GM12878 (cell line): ENCODE data around the gene MAP4K2. TPM values are rescaled to one million over a fixed set of nuclear protein-coding genes. Genes with fewer than 3 reads are reported as not detected.

ENCODE experiments used
- ATAC-seq: fragments of 200-7000 bp; cut with Tn5 transposase; 3 replicates; pipeline ENCODE4 v1.9.1; 2020; ENCODE audit warnings: mild to moderate bottlenecking, moderate library complexity
- BruUV-seq: library from RNA; stranded (reverse); fragments of 400-500 nt; replicated peaks from 2 replicates; lab custom pipeline; 2021; lab: Mats Ljungman, UMichigan
- CTCF ChIA-PET: fragments of 300-600 bp; sonication (Branson Sonifier 250); formaldehyde crosslinking; extraction: SDS; loops from one replicate; lab custom pipeline; 2021; ENCODE audit warnings: inconsistent platforms; lab: Yijun Ruan, JAX
- POLR2A ChIA-PET: fragments of 350-600 bp; formaldehyde crosslinking; extraction: SDS; loops from one replicate; lab custom pipeline; 2021; ENCODE audit warnings: inconsistent platforms; lab: Charles Lee
- RAD21 ChIA-PET: fragments of 300-600 bp; sonication (Branson Sonifier 250); formaldehyde crosslinking; loops from one replicate; lab custom pipeline; 2023; ENCODE audit warnings: antibody characterized with exemption; ENCODE audit not compliant: unreplicated experiment; lab: Charles Lee
- SMC1A ChIA-PET: fragments of 300-600 bp; sonication (Branson Sonifier 250); formaldehyde crosslinking; loops from one replicate; lab custom pipeline; 2023; ENCODE audit not compliant: unreplicated experiment, uncharacterized antibody; lab: Charles Lee
- DNase-seq: peaks from one replicate; pipeline ENCODE4 v3.0.0-alpha.2; 2011; ENCODE audit warnings: low read depth, low spot score
- FAIRE-seq: peaks from 3 replicates; lab custom pipeline; 2011; peaks lifted over from hg19 to GRCh38; lab: Jason Lieb, UNC
- H2AFZ ChIP-seq: 2 replicates; pipeline ENCODE4 v1.6.0; 2011; ENCODE audit warnings: low read depth, low read length, control low read depth; ENCODE audit not compliant: control insufficient read depth
- H3K27ac ChIP-seq: 2 replicates; pipeline ENCODE4 v1.5.1; 2011; ENCODE audit warnings: control low read depth; ENCODE audit not compliant: control insufficient read depth, insufficient read depth
- H3K27me3 ChIP-seq, 2 experiments: replicated peaks in 1 of 2; 2 replicates each; pipeline versions ENCODE4 v1.6.0 to v1.6.1; 2011; ENCODE audit warnings: low read length in 1 of 2; ENCODE audit not compliant: control insufficient read depth in 2 of 2, insufficient read depth in 2 of 2
- H3K36me3 ChIP-seq, 2 experiments: 2 replicates each; pipeline ENCODE4 v1.5.1; 2011; ENCODE audit warnings: low read length in 1 of 2; ENCODE audit not compliant: control insufficient read depth in 2 of 2, insufficient read depth in 2 of 2
- H3K4me1 ChIP-seq: 2 replicates; pipeline ENCODE4 v1.6.1; 2011; ENCODE audit warnings: mild to moderate bottlenecking, low read length, moderate library complexity, mixed read lengths; ENCODE audit not compliant: control insufficient read depth, insufficient read depth
- H3K4me2 ChIP-seq: 2 replicates; pipeline ENCODE4 v1.6.0; 2011; ENCODE audit warnings: control low read depth; ENCODE audit not compliant: control insufficient read depth, insufficient read depth
- H3K4me3 ChIP-seq: fragments of 200-600 bp; sonication (generic); 2 replicates; pipeline ENCODE4 v1.5.1; 2016
- H3K79me2 ChIP-seq: 2 replicates; pipeline ENCODE4 v1.6.0; 2011; ENCODE audit warnings: low read length; ENCODE audit not compliant: control insufficient read depth, insufficient read depth
- H3K9ac ChIP-seq: 2 replicates; pipeline ENCODE4 v1.8.0; 2011; ENCODE audit warnings: low read length, control low read depth, mixed read lengths; ENCODE audit not compliant: control insufficient read depth, insufficient read depth
- H3K9me3 ChIP-seq: replicated peaks from 3 replicates; pipeline ENCODE4 v1.5.1; 2011; ENCODE audit warnings: mild to moderate bottlenecking, low read length; ENCODE audit not compliant: control insufficient read depth, insufficient read depth
- H4K20me1 ChIP-seq: 2 replicates; pipeline ENCODE4 v1.6.0; 2011; ENCODE audit not compliant: control insufficient read depth, insufficient read depth
- BHLHE40 ChIP-seq, 2 experiments: fragments of 450-650 bp in 1 of 2; IDR thresholded peaks; 2 replicates each; pipeline ENCODE4 v1.6.1; 2011 to 2017; ENCODE audit warnings: low read depth in 2 of 2, borderline replicate concordance in 1 of 2, improper control_type of control experiment in 1 of 2, low read length in 1 of 2, mild to moderate bottlenecking in 1 of 2
- CEBPB ChIP-seq, 2 experiments: fragments of 150-350 bp in 1 of 2; IDR thresholded peaks; 2 replicates each; pipeline ENCODE4 v1.6.1; 2012 to 2014; ENCODE audit warnings: low read depth in 2 of 2, low read length in 2 of 2, borderline replicate concordance in 1 of 2, inconsistent platforms in 1 of 2
- EZH2 ChIP-seq: IDR thresholded peaks from 2 replicates; pipeline ENCODE4 v1.6.1; 2012; ENCODE audit warnings: low read depth, mild to moderate bottlenecking, control low read depth, inconsistent platforms, low read length, borderline replicate concordance; ENCODE audit not compliant: control insufficient read depth
- FOXK2 ChIP-seq: fragments of 450-650 bp; IDR thresholded peaks from 2 replicates; pipeline ENCODE4 v1.6.1; 2017; ENCODE audit warnings: mild to moderate bottlenecking, moderate library complexity
- GABPA ChIP-seq: IDR thresholded peaks from 2 replicates; pipeline ENCODE4 v1.6.1; 2014; ENCODE audit warnings: antibody characterized with exemption, low read depth, mild to moderate bottlenecking, inconsistent platforms
- NR2F1 ChIP-seq: fragments of 450-650 bp; conservative IDR thresholded peaks from 2 replicates; pipeline ENCODE4 v1.6.1; 2017; ENCODE audit warnings: mild to moderate bottlenecking
- POLR2A ChIP-seq: IDR thresholded peaks from 2 replicates; pipeline ENCODE4 v1.6.1; 2011; ENCODE audit warnings: low read depth, mild to moderate bottlenecking, low read length
- SMARCA5 ChIP-seq: fragments of 450-650 bp; IDR thresholded peaks from 2 replicates; pipeline ENCODE4 v1.6.1; 2017; ENCODE audit warnings: mild to moderate bottlenecking
- SPI1 ChIP-seq: IDR thresholded peaks from 2 replicates; pipeline ENCODE4 v1.6.1; 2011; ENCODE audit warnings: low read depth, mild to moderate bottlenecking, low read length, moderate library complexity, borderline replicate concordance; ENCODE audit not compliant: insufficient read depth
- SRF ChIP-seq, 2 experiments: IDR thresholded peaks; 2 replicates each; pipeline ENCODE4 v1.6.1; 2011; ENCODE audit warnings: low read depth in 2 of 2, low read length in 2 of 2, mild to moderate bottlenecking in 1 of 2, moderate library complexity in 1 of 2
- ZZZ3 ChIP-seq: IDR thresholded peaks from 2 replicates; pipeline ENCODE4 v1.6.1; 2011; ENCODE audit warnings: low read depth; ENCODE audit not compliant: control insufficient read depth, insufficient read length
- WGBS: methylation state at CpG from one replicate; pipeline ENCODE4 v1.1.6; 2016; ENCODE audit warnings: low lambda C conversion rate; ENCODE audit not compliant: insufficient replicate concordance, insufficient coverage; ENCODE audit errors: missing lambda C conversion rate; 5-methylcytosine and 5-hydroxymethylcytosine counted together
- in situ Hi-C: fragments of 300-500 bp; cut with MboI; formaldehyde crosslinking; loops from 9 replicates; pipeline ENCODE4 v1.14.3; 2018; ENCODE audit warnings: mixed read lengths
- intact Hi-C: fragments of 100-400 bp; cut with micrococcal nuclease; formaldehyde crosslinking; loops from one replicate; pipeline ENCODE4 v1.14.2; 2022; ENCODE audit not compliant: unreplicated experiment
- polyA plus RNA-seq, 11 experiments: library from polyadenylated mRNA; depleted of rRNA in 4 of 11; unstranded in 6 of 11; stranded (reverse) in 5 of 11; fragments of >200 nt; fragmentation: Nextera tagmentation in 4 of 11; fragmentation: Illumina TruSeq in 1 of 11; extraction: Ambion mirVana in 4 of 11; extraction: Trizol in 1 of 11; gene quantifications; 1 replicate in 1 of 11; 2 replicates in 10 of 11; pipeline versions ENCODE4 v1.2.1 to v1.2.3, GENCODE V29; 2011 to 2016; ENCODE audit warnings: inconsistent platforms in 2 of 11, missing spikeins in 2 of 11, low read depth in 1 of 11
- total RNA-seq, 4 experiments: library from RNA; depleted of rRNA in 3 of 4; stranded (reverse); fragments of >200 nt in 3 of 4; fragmentation: Illumina TruSeq in 1 of 4; extraction: Trizol in 1 of 4; gene quantifications; 2 replicates each; pipeline versions ENCODE4 v1.2.1 to v1.2.3, GENCODE V29; 2013 to 2021
- TF ChIP-seq, protein P1 (sequence below): fragments of 450-650 bp; IDR thresholded peaks from 2 replicates; pipeline ENCODE4 v1.6.1; 2016; ENCODE audit warnings: mild to moderate bottlenecking
- TF ChIP-seq, protein P2 (sequence below): fragments of 450-650 bp; formaldehyde crosslinking; IDR thresholded peaks from 2 replicates; pipeline ENCODE4 v1.5.0; 2022; ENCODE audit warnings: mild to moderate bottlenecking, missing genetic modification characterization

MAP4K2 gene
- total and polyA plus RNA-seq, 10 of the 15 experiments (the other 5 are each of a cell fraction or from before 2014, with no cell fraction given) = 0.98 to 78.1 (median 48.9) TPM

DNA sequence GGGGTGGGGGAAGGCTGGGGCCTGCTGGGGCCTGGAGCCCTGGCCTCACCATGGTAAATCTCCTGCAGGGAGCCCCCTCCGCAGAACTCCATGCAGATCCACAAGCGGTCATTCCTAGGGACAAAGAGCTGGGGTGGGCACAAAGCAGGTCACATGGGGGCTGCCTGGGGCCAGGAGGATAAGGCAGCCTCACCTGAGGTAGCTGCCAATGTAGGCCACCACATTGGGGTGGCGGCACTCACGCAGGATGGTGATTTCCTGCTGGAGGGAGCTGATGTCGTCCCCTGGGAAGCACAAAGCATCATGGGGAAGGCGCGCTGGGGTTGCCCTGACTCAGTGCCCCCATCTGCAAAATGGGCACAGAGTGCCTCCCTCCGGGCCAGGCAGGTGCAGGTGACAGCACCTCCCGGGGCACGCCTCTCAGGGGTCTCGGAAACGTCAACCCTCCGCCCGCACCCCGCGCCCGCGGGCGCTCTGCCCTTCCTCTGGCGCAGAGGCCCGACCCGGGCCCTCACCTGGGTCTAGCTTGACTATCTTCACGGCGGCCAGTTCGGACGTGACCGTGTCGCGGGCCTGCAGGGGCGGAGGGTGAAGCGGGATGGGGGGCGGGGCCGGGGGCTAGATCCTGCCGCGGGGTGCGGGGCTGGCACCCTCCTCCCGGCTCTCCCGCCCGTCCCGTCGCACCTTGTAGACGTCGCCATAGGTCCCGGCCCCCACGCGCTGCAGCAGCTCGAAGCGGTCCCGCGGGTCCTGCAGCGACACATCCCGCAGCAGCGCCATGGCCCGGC is 450 bp downstream of the MAP4K2 start (continued):
- TF ChIP-seq, protein P1, sequence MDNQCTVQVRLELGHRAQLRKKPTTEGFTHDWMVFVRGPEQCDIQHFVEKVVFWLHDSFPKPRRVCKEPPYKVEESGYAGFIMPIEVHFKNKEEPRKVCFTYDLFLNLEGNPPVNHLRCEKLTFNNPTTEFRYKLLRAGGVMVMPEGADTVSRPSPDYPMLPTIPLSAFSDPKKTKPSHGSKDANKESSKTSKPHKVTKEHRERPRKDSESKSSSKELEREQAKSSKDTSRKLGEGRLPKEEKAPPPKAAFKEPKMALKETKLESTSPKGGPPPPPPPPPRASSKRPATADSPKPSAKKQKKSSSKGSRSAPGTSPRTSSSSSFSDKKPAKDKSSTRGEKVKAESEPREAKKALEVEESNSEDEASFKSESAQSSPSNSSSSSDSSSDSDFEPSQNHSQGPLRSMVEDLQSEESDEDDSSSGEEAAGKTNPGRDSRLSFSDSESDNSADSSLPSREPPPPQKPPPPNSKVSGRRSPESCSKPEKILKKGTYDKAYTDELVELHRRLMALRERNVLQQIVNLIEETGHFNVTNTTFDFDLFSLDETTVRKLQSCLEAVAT = no peak
- 0 out of 2 replicates have a peak, but pooled peaks have one; percentile 19 for TF ChIP-seq NR2F1

DNA sequence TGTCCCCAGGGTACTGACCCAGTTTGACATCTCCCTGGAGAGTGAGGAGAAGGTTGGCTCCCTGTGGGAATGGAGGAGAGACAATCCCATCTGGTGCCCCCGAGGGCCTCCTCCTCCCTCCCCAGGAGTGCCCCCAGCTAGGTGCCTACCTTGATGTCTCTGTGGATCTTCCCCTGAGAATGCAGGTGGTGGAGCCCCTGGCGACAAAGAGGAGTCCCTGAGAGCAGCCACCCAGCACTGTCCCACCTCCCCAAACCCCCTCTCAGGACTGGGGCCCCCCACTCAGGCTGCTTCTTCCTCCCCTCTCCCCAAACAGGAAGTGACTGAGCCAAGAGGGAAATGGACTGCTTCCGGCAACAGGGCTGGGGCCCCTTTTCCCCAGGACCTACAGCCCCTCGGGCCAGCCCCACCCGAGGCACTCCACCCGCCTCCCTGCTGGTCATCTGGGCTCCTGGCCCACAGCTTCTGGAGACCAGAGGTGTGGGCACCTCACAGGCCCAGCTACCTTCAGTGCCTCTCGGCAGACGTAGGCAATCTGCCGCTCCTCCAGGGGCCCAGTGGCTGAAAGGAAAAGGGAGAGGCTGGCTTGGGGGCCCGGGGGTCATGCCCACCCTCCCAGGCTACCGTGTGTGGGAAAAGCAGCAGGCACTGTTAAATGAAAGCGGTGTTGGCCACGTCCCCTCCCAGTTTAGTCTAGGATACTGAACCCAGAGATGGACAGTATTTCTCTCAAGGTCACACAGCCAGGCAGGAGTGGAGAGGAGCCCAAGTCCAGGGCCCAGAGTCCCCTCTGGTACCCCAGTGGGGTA is 1.2 kb downstream of the MAP4K2 start:
- Histone ChIP-seq H2AFZ (peak overlapping the region; percentile 63; the same call in 1 of the 2 replicates), H3K4me2 (peak overlapping the region; percentile 87), H3K4me3 (peak overlapping the region; percentile 87), H3K27ac (peak overlapping the region; percentile 92), H3K36me3 (peaks cover 6 to 11% of the 10 kb centered on the region in 2 experiments; a peak in 3 of 4 replicates), H3K79me2 (peaks cover 30% of the 10 kb centered on the region), H3K9me3 (no peaks in the 10 kb centered on the region), H4K20me1 (no peaks in the 10 kb centered on the region), H3K4me1 (peaks cover 37% of the 10 kb centered on the region), H3K27me3 (no peaks in the 10 kb centered on the region), H3K9ac (peak overlapping the region; percentile 93)
- BruUV-seq = no TSS peak
- in situ Hi-C loops = no loop called here
- no peak for DNase-seq
- peak; percentile 4 for ATAC-seq
- SMC1A ChIA-PET = interaction anchor here (1.0 to 2.6 kb wide), 5 partner anchors 9 to 37 kb away, joined by 3 to 7 read pairs (median 4); partner anchors contain the start of genes MEN1 and SF1
- POLR2A ChIA-PET = interaction anchor here (0.5 to 5.4 kb wide), 8 partner anchors 9 to 116 kb away, joined by 3 to 33 read pairs (median 4); partner anchors contain the start of genes ATG2A and SF1
- intact Hi-C loops = no loop called here
- RAD21 ChIA-PET = interaction anchor here (1.1 to 2.8 kb wide), 6 partner anchors 17 to 113 kb away, joined by 3 to 12 read pairs (median 4); partner anchors contain the start of genes RASGRP2 and SF1
- CTCF ChIA-PET = interaction anchor here (0.8 to 5.8 kb wide), 8 partner anchors 15 to 484 kb away, joined by 3 to 41 read pairs (median 4); partner anchors contain the start of genes PRDX5, SF1, TM7SF2 and TRMT112
- 29% methylated on average over 12 of the region's 13 CpGs for WGBS
- FAIRE-seq = no peak
- no peak for TF ChIP-seq GABPA
- peak; percentile 43; the same call in 1 of the 2 replicates for TF ChIP-seq SPI1
- TF ChIP-seq SRF (IDR thresholded peaks at IDR 0.05; ENCODE audit: low read depth in 2 of 2, low read length in 2 of 2) = 0 out of 4 replicates have a peak, but pooled peaks of 1 of the 2 experiments have one; percentile 27
- TF ChIP-seq, protein P2, sequence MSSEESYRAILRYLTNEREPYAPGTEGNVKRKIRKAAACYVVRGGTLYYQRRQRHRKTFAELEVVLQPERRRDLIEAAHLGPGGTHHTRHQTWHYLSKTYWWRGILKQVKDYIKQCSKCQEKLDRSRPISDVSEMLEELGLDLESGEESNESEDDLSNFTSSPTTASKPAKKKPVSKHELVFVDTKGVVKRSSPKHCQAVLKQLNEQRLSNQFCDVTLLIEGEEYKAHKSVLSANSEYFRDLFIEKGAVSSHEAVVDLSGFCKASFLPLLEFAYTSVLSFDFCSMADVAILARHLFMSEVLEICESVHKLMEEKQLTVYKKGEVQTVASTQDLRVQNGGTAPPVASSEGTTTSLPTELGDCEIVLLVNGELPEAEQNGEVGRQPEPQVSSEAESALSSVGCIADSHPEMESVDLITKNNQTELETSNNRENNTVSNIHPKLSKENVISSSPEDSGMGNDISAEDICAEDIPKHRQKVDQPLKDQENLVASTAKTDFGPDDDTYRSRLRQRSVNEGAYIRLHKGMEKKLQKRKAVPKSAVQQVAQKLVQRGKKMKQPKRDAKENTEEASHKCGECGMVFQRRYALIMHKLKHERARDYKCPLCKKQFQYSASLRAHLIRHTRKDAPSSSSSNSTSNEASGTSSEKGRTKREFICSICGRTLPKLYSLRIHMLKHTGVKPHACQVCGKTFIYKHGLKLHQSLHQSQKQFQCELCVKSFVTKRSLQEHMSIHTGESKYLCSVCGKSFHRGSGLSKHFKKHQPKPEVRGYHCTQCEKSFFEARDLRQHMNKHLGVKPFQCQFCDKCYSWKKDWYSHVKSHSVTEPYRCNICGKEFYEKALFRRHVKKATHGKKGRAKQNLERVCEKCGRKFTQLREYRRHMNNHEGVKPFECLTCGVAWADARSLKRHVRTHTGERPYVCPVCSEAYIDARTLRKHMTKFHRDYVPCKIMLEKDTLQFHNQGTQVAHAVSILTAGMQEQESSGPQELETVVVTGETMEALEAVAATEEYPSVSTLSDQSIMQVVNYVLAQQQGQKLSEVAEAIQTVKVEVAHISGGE (CRISPR knock-in tag) = no peak
- 0 out of 2 replicates have a peak, but pooled peaks have one; percentile 1 for TF ChIP-seq POLR2A
- TF ChIP-seq BHLHE40 (IDR thresholded peaks at IDR 0.05; ENCODE audit: borderline replicate concordance in 1 of 2, low read depth in 2 of 2, low read length in 1 of 2) = 0 out of 4 replicates have a peak, but pooled peaks of 1 of the 2 experiments have one; percentile 1
- TF ChIP-seq FOXK2 = peak; percentile 64
- TF ChIP-seq SMARCA5 = no peak
- TF ChIP-seq ZZZ3 = no peak
- no peak for TF ChIP-seq EZH2
- TF ChIP-seq CEBPB (IDR thresholded peaks at IDR 0.05; ENCODE audit: borderline replicate concordance in 1 of 2, low read depth in 2 of 2, low read length in 2 of 2) = no peak
